SU-DHL-6 (cell line): ENCODE results near the gene NANP.

Experiments used
- H2AFZ ChIP-seq: fragments of 200-600 bp; sonication (generic); 2 replicates; pipeline ENCODE4 v1.6.1; 2014; ENCODE audit warnings: low read depth, mild to moderate bottlenecking, moderate library complexity, mixed read lengths, antibody characterized with exemption, low read length; ENCODE audit not compliant: severe bottlenecking
- H3F3A ChIP-seq: fragments of 200-600 bp; shearing (Covaris generic); 2 replicates; pipeline ENCODE4 v1.6.0; 2016; ENCODE audit warnings: antibody characterized with exemption, mild to moderate bottlenecking; ENCODE audit not compliant: insufficient read depth
- H3K27ac ChIP-seq: fragments of 200-600 bp; sonication (generic); 2 replicates; pipeline ENCODE4 v1.5.1; 2016; ENCODE audit warnings: low read depth, mild to moderate bottlenecking, low read length, moderate library complexity, mixed read lengths
- H3K27me3 ChIP-seq: fragments of 200-600 bp; sonication (generic), shearing (Covaris generic); 2 replicates; pipeline ENCODE4 v1.6.0; 2014; ENCODE audit warnings: mild to moderate bottlenecking, low read length
- H3K36me3 ChIP-seq: fragments of 200-600 bp; sonication (generic); 2 replicates; pipeline ENCODE4 v1.6.1; 2014; ENCODE audit warnings: mild to moderate bottlenecking, low read length, mixed read lengths
- H3K4me2 ChIP-seq: fragments of 300-600, 200-600 bp; shearing (Covaris generic), sonication (generic); 2 replicates; pipeline ENCODE4 v1.6.0; 2014; ENCODE audit warnings: low read length, low read depth, mild to moderate bottlenecking; ENCODE audit not compliant: poor library complexity, severe bottlenecking
- H3K4me3 ChIP-seq: fragments of 200-600 bp; sonication (generic); 2 replicates; pipeline ENCODE4 v1.5.1; 2014; ENCODE audit warnings: antibody characterized with exemption, low read length, mild to moderate bottlenecking, mixed read lengths; ENCODE audit not compliant: insufficient read depth, poor library complexity, severe bottlenecking
- H3K79me2 ChIP-seq: fragments of 200-600 bp; sonication (generic); 2 replicates; pipeline ENCODE4 v1.6.1; 2014; ENCODE audit warnings: mild to moderate bottlenecking, low read length, moderate library complexity; ENCODE audit not compliant: insufficient read depth
- H3K9ac ChIP-seq: fragments of 200-600 bp; sonication (generic); 2 replicates; pipeline ENCODE4 v1.7.0; 2014; ENCODE audit warnings: mild to moderate bottlenecking, low read length
- H3K9me2 ChIP-seq: fragments of 200-600 bp; sonication (generic); replicated peaks from 2 replicates; pipeline ENCODE4 v1.6.1; 2014; ENCODE audit warnings: low read length; ENCODE audit not compliant: insufficient read depth
- H3K9me3 ChIP-seq: fragments of 200-600 bp; sonication (generic); 2 replicates; pipeline ENCODE4 v1.6.1; 2014; ENCODE audit warnings: low read length, mixed read lengths; ENCODE audit not compliant: insufficient read depth
- H4K20me1 ChIP-seq: fragments of 200-600 bp; sonication (generic); 2 replicates; pipeline ENCODE4 v1.6.1; 2014; ENCODE audit warnings: low read depth, mild to moderate bottlenecking, antibody characterized with exemption, low read length, moderate library complexity, mixed read lengths
- CTCF ChIP-seq: fragments of 200-600 bp; sonication (generic); IDR thresholded peaks from one replicate; pipeline ENCODE4 v1.5.1; 2017; ENCODE audit warnings: antibody characterized with exemption, mild to moderate bottlenecking, low read length, moderate library complexity; ENCODE audit not compliant: insufficient read depth, poor library complexity, severe bottlenecking
- EZH2phosphoT487 ChIP-seq: fragments of 200-600 bp; sonication (generic), shearing (Covaris generic); conservative IDR thresholded peaks from 2 replicates; pipeline ENCODE4 v1.6.1; 2018; ENCODE audit warnings: mild to moderate bottlenecking, antibody characterized with exemption, low read length, moderate library complexity, mixed read lengths

Gene NANP

GRCh38 chr20:25624500-25624939, 706 bp upstream of the NANP start:
- Histone ChIP-seq H4K20me1 (no peaks in the 10 kb centered on the region), H2AFZ (peak overlapping the region; percentile 56), H3K27me3 (no peaks in the 10 kb centered on the region), H3K27ac (peak overlapping the region; percentile 87), H3K36me3 (no peaks in the 10 kb centered on the region), H3K9ac (peak overlapping the region; percentile 81), H3K4me3 (peak overlapping the region; percentile 58), H3K9me3 (no peaks in the 10 kb centered on the region), H3K4me2 (peak overlapping the region; percentile 83), H3K9me2 (no peaks in the 10 kb centered on the region), H3F3A (no peaks in the 10 kb centered on the region), H3K79me2 (peaks cover 39% of the 10 kb centered on the region)
- TF ChIP-seq CTCF (no peak), EZH2phosphoT487 (no peak)

DNA sequence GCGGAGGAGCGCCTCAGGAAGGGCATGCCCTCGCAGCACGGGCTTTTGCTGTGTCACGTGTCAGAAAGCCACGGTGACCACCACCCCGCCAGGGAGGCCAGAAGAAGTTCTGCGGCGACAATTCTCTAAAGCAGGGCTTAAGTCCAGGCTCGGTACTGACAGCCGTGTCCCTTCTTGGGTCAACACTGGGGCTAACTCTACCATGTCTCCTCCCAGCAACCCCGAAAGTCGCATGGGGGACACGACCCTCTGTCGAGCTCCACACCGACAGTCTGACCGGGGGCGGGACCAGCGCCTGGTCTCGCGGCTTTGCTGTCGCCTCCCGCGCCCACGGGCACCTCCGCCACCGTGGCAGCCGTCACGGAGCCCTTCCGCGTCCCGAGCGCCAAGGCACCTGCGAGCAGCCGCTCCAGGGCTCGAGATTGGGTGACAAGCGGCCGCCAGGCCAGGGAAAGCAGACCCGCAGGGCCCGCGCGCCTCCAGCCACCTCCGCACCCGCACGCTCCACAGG, 534 bp downstream of the NANP start:
- no peak for TF ChIP-seq CTCF
- TF ChIP-seq EZH2phosphoT487, result no peak

DNA sequence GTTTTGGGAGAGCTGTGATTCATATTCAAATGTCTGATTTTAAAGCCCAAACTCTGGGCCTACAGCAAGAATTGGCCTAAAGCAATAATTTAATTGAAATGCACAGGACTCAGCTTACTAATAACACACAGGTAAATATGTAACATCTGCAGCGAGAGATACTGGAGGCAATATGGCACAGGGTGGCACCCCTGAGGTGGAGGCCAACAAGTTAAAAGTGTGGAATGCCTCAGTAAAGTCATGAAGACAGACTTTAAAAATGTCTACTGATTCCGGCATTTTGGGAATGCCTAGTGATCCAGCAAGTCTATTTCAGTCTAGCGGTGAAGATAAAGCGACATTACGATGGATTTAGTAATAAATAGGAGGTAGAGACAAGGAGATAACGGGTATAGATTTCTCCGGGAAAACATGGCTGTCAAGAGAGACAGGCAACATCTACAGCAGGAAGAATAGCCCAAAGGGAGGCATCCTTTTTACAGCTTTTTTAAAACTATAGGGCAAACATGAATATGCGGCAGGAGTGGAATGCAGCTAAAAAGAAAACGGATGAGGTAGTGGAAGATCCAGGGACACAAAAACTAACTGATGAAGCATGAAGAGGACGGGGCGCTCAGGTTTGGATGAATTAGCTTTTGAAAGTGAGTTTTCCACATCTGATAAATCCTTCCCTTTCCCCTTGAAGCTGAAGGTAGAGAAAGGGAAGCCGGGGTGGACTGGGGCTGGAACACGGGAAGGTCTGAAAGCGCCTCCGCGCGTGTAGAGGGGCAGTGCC, 1.2 kb downstream of the NANP start:
- H3K9me3 ChIP-seq, result no peaks in the 10 kb centered on the region
- peaks cover 39% of the 10 kb centered on the region for H3K79me2 ChIP-seq
- peak overlapping the region; percentile 81 for H3K9ac ChIP-seq
- H3K27me3 ChIP-seq, result no peaks in the 10 kb centered on the region
- no peaks in the 10 kb centered on the region for H3F3A ChIP-seq
- TF ChIP-seq EZH2phosphoT487 (no peak), CTCF (no peak)
- peak overlapping the region; percentile 83 for H3K4me2 ChIP-seq
- peak overlapping the region; percentile 58 for H3K4me3 ChIP-seq
- H3K36me3 ChIP-seq, result no peaks in the 10 kb centered on the region
- no peaks in the 10 kb centered on the region for H4K20me1 ChIP-seq
- H3K27ac ChIP-seq, result peak overlapping the region; percentile 87; the same call in 1 of the 2 replicates
- no peaks in the 10 kb centered on the region for H3K9me2 ChIP-seq
- peak overlapping the region; percentile 31 for H2AFZ ChIP-seq

More for the DNA sequence above, 534 bp downstream of the NANP start:
- peak overlapping the region; percentile 83 for H3K4me2 ChIP-seq
- peak overlapping the region; percentile 31 for H2AFZ ChIP-seq
- no peaks in the 10 kb centered on the region for H3K36me3 ChIP-seq
- no peaks in the 10 kb centered on the region for H3K27me3 ChIP-seq
- H3K4me3 ChIP-seq, result peak overlapping the region; percentile 58
- no peaks in the 10 kb centered on the region for H4K20me1 ChIP-seq
- H3K9me3 ChIP-seq, result no peaks in the 10 kb centered on the region
- H3F3A ChIP-seq, result no peaks in the 10 kb centered on the region
- peaks cover 39% of the 10 kb centered on the region for H3K79me2 ChIP-seq
- H3K9me2 ChIP-seq, result no peaks in the 10 kb centered on the region
- peak overlapping the region; percentile 87 for H3K27ac ChIP-seq
- peak overlapping the region; percentile 81 for H3K9ac ChIP-seq
